SK-N-SH (cell line): ENCODE data around the gene ZCCHC2. TPM values are rescaled to one million over a fixed set of nuclear protein-coding genes. Genes with fewer than 3 reads are reported as not detected.

Experiments used
- CTCF ChIA-PET: fragments of 300-600, 350-600 bp; formaldehyde crosslinking; extraction: SDS; loops from one replicate; lab custom pipeline; 2021; lab: Yijun Ruan, JAX
- POLR2A ChIA-PET: fragments of 350-600 bp; sonication (Branson Sonifier 250); formaldehyde crosslinking; extraction: SDS; loops from one replicate; lab custom pipeline; 2020; ENCODE audit warnings: antibody characterized with exemption, inconsistent platforms; lab: Yijun Ruan, JAX
- DNase-seq: peaks from one replicate; pipeline ENCODE4 v3.0.0; 2012
- H2AFZ ChIP-seq: fragments of 200-600 bp; sonication (generic); 2 replicates; pipeline ENCODE4 v1.8.1; 2016; ENCODE audit warnings: antibody characterized with exemption, mild to moderate bottlenecking, low read depth
- H3F3A ChIP-seq: fragments of 200-600 bp; sonication (generic); replicated peaks from 2 replicates; pipeline ENCODE3; 2016; ENCODE audit warnings: antibody characterized with exemption, mild to moderate bottlenecking; ENCODE audit not compliant: insufficient read depth
- H3K27ac ChIP-seq, 2 experiments: fragments of 200-500 bp in 1 of 2; fragments of 200-600 bp in 1 of 2; sonication (Bioruptor generic) in 1 of 2; sonication (generic), shearing (Covaris generic) in 1 of 2; 2 replicates each; pipeline versions ENCODE4 v1.5.1 to v1.6.1; 2014 to 2016; ENCODE audit warnings: low read depth in 2 of 2, inconsistent platforms in 1 of 2, low read length in 1 of 2, mild to moderate bottlenecking in 1 of 2, mixed read lengths in 1 of 2
- H3K27me3 ChIP-seq: fragments of 200-600 bp; sonication (generic), shearing (Covaris generic); 2 replicates; pipeline ENCODE4 v1.6.1; 2016; ENCODE audit warnings: mixed run types; ENCODE audit not compliant: insufficient read depth
- H3K36me3 ChIP-seq, 2 experiments: fragments of 200-500 bp in 1 of 2; fragments of 200-600 bp in 1 of 2; sonication (Bioruptor generic) in 1 of 2; sonication (generic) in 1 of 2; replicated peaks in 1 of 2; 2 replicates each; pipeline versions ENCODE3 to v1.5.1; 2014 to 2016; ENCODE audit warnings: low read length in 1 of 2, mild to moderate bottlenecking in 1 of 2; ENCODE audit not compliant: insufficient read depth in 2 of 2, control insufficient read depth in 1 of 2
- H3K4me1 ChIP-seq, 2 experiments: fragments of 200-500 bp in 1 of 2; fragments of 200-600 bp in 1 of 2; sonication (Bioruptor generic) in 1 of 2; sonication (generic), shearing (Covaris generic) in 1 of 2; 2 replicates each; pipeline versions ENCODE4 v1.5.1 to v1.6.1; 2014 to 2016; ENCODE audit warnings: low read depth in 1 of 2, low read length in 1 of 2, mixed run types in 1 of 2; ENCODE audit not compliant: insufficient read depth in 2 of 2, control insufficient read depth in 1 of 2
- H3K4me2 ChIP-seq: fragments of 200-600 bp; sonication (generic), shearing (Covaris generic); 2 replicates; pipeline ENCODE4 v1.6.1; 2017; ENCODE audit warnings: mixed run types
- H3K4me3 ChIP-seq, 2 experiments: fragments of 200-500 bp in 1 of 2; fragments of 200-600 bp in 1 of 2; sonication (Bioruptor generic) in 1 of 2; sonication (generic), shearing (Covaris generic) in 1 of 2; 2 replicates each; pipeline versions ENCODE4 v1.5.1 to v1.8.1; 2014 to 2016; ENCODE audit warnings: low read depth in 2 of 2, inconsistent platforms in 1 of 2, low read length in 1 of 2, mild to moderate bottlenecking in 1 of 2, mixed read lengths in 1 of 2, moderate library complexity in 1 of 2
- H3K79me2 ChIP-seq: fragments of 200-600 bp; sonication (generic); 2 replicates; pipeline ENCODE4 v1.8.1; 2017; ENCODE audit warnings: mild to moderate bottlenecking; ENCODE audit not compliant: insufficient read depth
- H3K9ac ChIP-seq: fragments of 200-600 bp; sonication (generic); 2 replicates; pipeline ENCODE4 v1.6.1; 2017; ENCODE audit warnings: mixed run types
- H3K9me2 ChIP-seq: fragments of 200-600 bp; sonication (generic); 2 replicates; pipeline ENCODE4 v1.6.1; 2017; ENCODE audit warnings: mixed run types
- H3K9me3 ChIP-seq: fragments of 200-600 bp; sonication (generic); 2 replicates; pipeline ENCODE4 v1.6.1; 2017; ENCODE audit warnings: mixed run types, mild to moderate bottlenecking, moderate library complexity
- H4K20me1 ChIP-seq: fragments of 200-600 bp; sonication (generic); 2 replicates; pipeline ENCODE4 v1.6.1; 2017; ENCODE audit warnings: mild to moderate bottlenecking, mixed run types; ENCODE audit not compliant: insufficient read depth
- FOXJ3 ChIP-seq: sonication (generic); formaldehyde crosslinking; IDR thresholded peaks from 2 replicates; pipeline ENCODE4 v1.5.1; 2020; ENCODE audit warnings: mild to moderate bottlenecking, missing genetic modification reagents
- FOXM1 ChIP-seq: IDR thresholded peaks from 2 replicates; pipeline ENCODE4 v1.4.0; 2012; ENCODE audit warnings: low read depth, mild to moderate bottlenecking
- GATA2 ChIP-seq: sonication (generic); formaldehyde crosslinking; IDR thresholded peaks from 2 replicates; pipeline ENCODE4 v1.5.0; 2020; ENCODE audit warnings: mild to moderate bottlenecking, missing genetic modification reagents
- JUND ChIP-seq: IDR thresholded peaks from 2 replicates; pipeline ENCODE4 v1.4.0; 2012
- POLR2AphosphoS5 ChIP-seq: IDR thresholded peaks from 2 replicates; pipeline ENCODE4 v1.6.1; 2012; ENCODE audit warnings: low read depth, low read length
- RAD21 ChIP-seq: IDR thresholded peaks from 2 replicates; pipeline ENCODE4 v1.6.1; 2012; ENCODE audit warnings: mild to moderate bottlenecking, low read length
- RFX5 ChIP-seq: IDR thresholded peaks from 2 replicates; pipeline ENCODE4 v1.6.1; 2012; ENCODE audit warnings: mild to moderate bottlenecking, improper control_type of control experiment, low read length
- SIN3A ChIP-seq: IDR thresholded peaks from 2 replicates; pipeline ENCODE4 v1.6.1; 2012; ENCODE audit warnings: low read depth, mild to moderate bottlenecking, low read length, moderate library complexity, borderline replicate concordance
- TCF12 ChIP-seq: IDR thresholded peaks from 2 replicates; pipeline ENCODE4 v1.4.0; 2012
- TEAD4 ChIP-seq: IDR thresholded peaks from 2 replicates; pipeline ENCODE4 v1.4.0; 2012; ENCODE audit warnings: mild to moderate bottlenecking, borderline replicate concordance; ENCODE audit not compliant: insufficient read depth
- WGBS: methylation state at CpG from one replicate; pipeline ENCODE4 v1.1.6; 2017; ENCODE audit warnings: low lambda C conversion rate; 5-methylcytosine and 5-hydroxymethylcytosine counted together
- polyA plus RNA-seq, 3 experiments: library from polyadenylated mRNA; depleted of rRNA; stranded (reverse); fragments of >200 nt; gene quantifications; 2 replicates each; pipeline ENCODE4 v1.2.3, GENCODE V29; 2012
- TF ChIP-seq, protein P1 (sequence below): IDR thresholded peaks from 2 replicates; pipeline ENCODE4; 2012

The ZCCHC2 gene
- polyA plus RNA-seq, 1 of the 3 experiments (the other 2 are of a cell fraction): 7.3 TPM

DNA sequence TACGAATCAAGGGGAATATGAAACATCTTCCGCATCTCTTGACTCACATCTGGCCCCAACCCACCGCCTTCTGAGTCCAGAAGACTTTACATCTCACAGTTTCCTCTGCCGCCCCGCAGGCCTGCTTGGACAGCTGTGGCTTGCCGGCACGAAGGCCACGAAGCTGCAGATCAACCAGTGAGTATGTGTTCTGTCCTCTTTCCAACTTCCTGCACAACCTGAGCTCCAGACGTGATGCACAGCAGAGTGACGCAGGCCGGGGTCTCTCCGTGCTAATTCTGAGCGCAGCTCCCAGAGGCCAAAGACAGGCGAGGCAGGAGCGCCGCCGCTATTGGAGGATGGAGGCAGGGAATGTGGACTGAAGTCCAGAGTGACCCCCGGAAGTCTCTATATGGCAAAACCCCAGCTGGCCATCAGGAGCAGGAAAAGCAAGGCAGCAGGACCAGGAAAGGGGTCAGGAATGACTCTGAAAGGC, 93.5 kb downstream of the ZCCHC2 start:
- Histone ChIP-seq H4K20me1 (no peaks in the 10 kb centered on the region), H3K27me3 (no peaks in the 10 kb centered on the region; the same call in 1 of the 2 replicates), H3K9me2 (no peaks in the 10 kb centered on the region), H3K4me2 (no peak overlapping the region)
- POLR2A ChIA-PET: no interaction called here
- TF ChIP-seq FOXJ3 (CRISPR knock-in tag): no peak
- TF ChIP-seq, all 33 proteins: peak for 0
- no peaks in the 10 kb centered on the region for H3F3A ChIP-seq
- H3K36me3 ChIP-seq: no peaks in the 10 kb centered on the region
- H3K79me2 ChIP-seq: no peaks in the 10 kb centered on the region
- no peak overlapping the region for H3K9ac ChIP-seq
- CTCF ChIA-PET: interaction anchor here (0.5 to 1.2 kb wide), 2 partner anchors 30 to 80 kb away, joined by 3 to 4 read pairs; no protein-coding TSS in a partner anchor
- no peaks in the 10 kb centered on the region for H3K9me3 ChIP-seq
- H3K4me1 ChIP-seq: no peaks in the 10 kb centered on the region
- WGBS: 77% methylated on average over 18 of the region's 18 CpGs
- no peak overlapping the region for H2AFZ ChIP-seq
- H3K27ac ChIP-seq: no peak overlapping the region
- H3K4me3 ChIP-seq: no peak overlapping the region
- DNase-seq: no peak

DNA sequence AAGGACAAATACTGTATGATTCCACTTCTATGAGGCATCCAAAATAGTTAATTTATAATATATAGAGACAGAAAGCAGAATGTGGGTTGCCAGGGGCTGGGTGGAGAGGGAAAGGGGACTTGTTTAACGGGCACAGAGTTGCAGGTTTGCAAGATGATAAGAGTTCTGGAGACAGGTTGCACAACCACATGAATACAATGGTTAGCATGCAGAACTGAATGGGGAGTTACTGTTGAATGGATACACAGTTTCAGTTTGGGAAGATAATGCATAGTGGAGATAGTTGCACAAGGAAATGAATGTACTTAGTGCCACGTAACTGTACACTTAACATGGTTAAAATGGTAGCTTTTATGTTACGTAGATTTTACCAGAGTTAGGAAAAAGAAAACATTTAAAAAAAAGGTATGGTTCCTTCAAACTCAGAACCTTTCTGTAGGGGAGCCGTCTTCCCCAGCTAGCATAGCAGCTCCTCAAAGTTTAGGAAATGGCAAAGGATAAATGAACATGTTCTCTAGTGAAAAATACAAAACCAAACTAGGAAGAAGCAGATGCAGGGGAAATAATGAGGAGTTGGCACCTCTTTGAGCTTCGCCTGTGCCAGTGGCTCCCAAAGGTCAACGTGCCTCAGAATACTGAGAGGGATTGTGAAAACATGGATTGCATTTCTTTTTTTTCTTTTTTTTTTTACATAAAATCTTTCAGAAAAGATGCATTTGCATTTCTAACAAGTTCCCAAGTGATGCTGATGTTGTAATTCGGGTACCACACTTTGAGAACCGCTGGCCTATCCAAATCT, 95.2 kb downstream of the ZCCHC2 start:
- ChIA-PET CTCF (interaction anchor here (1.0 to 1.1 kb wide), 2 partner anchors 32 to 821 kb away, joined by 3 to 4 read pairs; no protein-coding TSS in a partner anchor), POLR2A (no interaction called here)
- Histone ChIP-seq H3K4me2 (no peak overlapping the region), H3F3A (no peaks in the 10 kb centered on the region), H2AFZ (no peak overlapping the region), H3K4me3 (no peak overlapping the region), H3K27ac (no peak overlapping the region), H3K9me2 (no peaks in the 10 kb centered on the region), H4K20me1 (no peaks in the 10 kb centered on the region), H3K4me1 (no peaks in the 10 kb centered on the region), H3K79me2 (no peaks in the 10 kb centered on the region), H3K27me3 (no peaks in the 10 kb centered on the region; the same call in 1 of the 2 replicates), H3K9me3 (no peaks in the 10 kb centered on the region), H3K36me3 (no peaks in the 10 kb centered on the region), H3K9ac (no peak overlapping the region)
- no peak for TF ChIP-seq FOXM1
- TF ChIP-seq, protein P1, sequence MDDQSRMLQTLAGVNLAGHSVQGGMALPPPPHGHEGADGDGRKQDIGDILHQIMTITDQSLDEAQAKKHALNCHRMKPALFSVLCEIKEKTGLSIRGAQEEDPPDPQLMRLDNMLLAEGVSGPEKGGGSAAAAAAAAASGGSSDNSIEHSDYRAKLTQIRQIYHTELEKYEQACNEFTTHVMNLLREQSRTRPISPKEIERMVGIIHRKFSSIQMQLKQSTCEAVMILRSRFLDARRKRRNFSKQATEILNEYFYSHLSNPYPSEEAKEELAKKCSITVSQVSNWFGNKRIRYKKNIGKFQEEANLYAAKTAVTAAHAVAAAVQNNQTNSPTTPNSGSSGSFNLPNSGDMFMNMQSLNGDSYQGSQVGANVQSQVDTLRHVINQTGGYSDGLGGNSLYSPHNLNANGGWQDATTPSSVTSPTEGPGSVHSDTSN: no peak
- 51% methylated on average over 8 of the region's 8 CpGs for WGBS
- no peak for DNase-seq

DNA sequence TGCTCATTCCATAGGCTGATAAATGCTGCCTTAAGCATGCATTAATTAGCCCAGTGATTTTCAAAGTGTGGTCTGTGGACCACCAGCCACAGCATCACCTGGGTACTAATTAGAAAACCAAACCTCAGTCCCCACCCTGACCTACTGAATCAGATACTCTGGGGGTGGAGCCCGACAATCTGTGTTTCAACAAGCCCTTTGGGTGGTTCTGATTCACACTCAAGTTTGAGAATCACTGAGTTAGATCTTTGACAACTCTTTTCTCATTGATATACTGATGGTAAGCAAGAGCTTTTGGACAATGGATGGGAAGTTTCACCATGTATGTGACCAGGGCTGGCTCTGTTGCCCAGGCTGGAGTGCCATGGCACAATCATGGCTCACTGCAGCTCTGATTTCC, 95.9 kb downstream of the ZCCHC2 start:
- 11% methylated on average over 1 of the region's 1 CpG for WGBS
- POLR2A ChIA-PET: no interaction called here
- H3K9ac ChIP-seq: no peak overlapping the region
- no peaks in the 10 kb centered on the region for H4K20me1 ChIP-seq
- H3F3A ChIP-seq: no peaks in the 10 kb centered on the region
- CTCF ChIA-PET: interaction anchor here (1.0 to 1.1 kb wide), 2 partner anchors 32 to 821 kb away, joined by 3 to 4 read pairs; no protein-coding TSS in a partner anchor
- H3K27me3 ChIP-seq: no peaks in the 10 kb centered on the region; the same call in 1 of the 2 replicates
- no peaks in the 10 kb centered on the region for H3K36me3 ChIP-seq
- no peak overlapping the region for H3K4me3 ChIP-seq
- H3K9me3 ChIP-seq: no peaks in the 10 kb centered on the region
- H3K79me2 ChIP-seq: no peaks in the 10 kb centered on the region
- H3K4me1 ChIP-seq: no peaks in the 10 kb centered on the region
- no peak overlapping the region for H3K27ac ChIP-seq
- no peak overlapping the region for H3K4me2 ChIP-seq
- no peak for DNase-seq
- TF ChIP-seq TCF12 (no peak), POLR2AphosphoS5 (no peak), RAD21 (no peak), JUND (no peak), SIN3A (no peak), TEAD4 (no peak), GATA2 (CRISPR knock-in tag) (no peak), RFX5 (no peak)
- no peaks in the 10 kb centered on the region for H3K9me2 ChIP-seq
- H2AFZ ChIP-seq: no peak overlapping the region
